Measurements from ENCODE around the gene PDE3A. TPM values are rescaled to one million over a fixed set of nuclear protein-coding genes. Genes with fewer than 3 reads are reported as not detected.

PDE3A gene
- total RNA-seq, 1 experiment from 2014 or later = 2.8 TPM

GRCh38 chr12:20424841-20425240 lies 56.5 kb downstream of the PDE3A start (continued):
- TF ChIP-seq PREB (CRISPR knock-in tag; IDR thresholded peaks at IDR 0.05; ENCODE audit: borderline replicate concordance) = no peak
- no peak for TF ChIP-seq CDX4 (CRISPR knock-in tag; IDR thresholded peaks at IDR 0.05; ENCODE audit: borderline replicate concordance)
- no peak for TF ChIP-seq ZNF317 (CRISPR knock-in tag; IDR thresholded peaks at IDR 0.05; ENCODE audit: borderline replicate concordance, low read depth)
- no peak for TF ChIP-seq TP53 (CRISPR knock-in tag; IDR thresholded peaks at IDR 0.05)
- no peak for TF ChIP-seq CBFB (CRISPR knock-in tag; IDR thresholded peaks at IDR 0.05; ENCODE audit: low read depth)

- Mint-ChIP-seq H3K27me3 (ENCODE audit: low read depth) (no peaks in the 10 kb centered on the region), H3K4me3 (no peak overlapping the region), H3K27ac (no peak overlapping the region), H3K36me3 (no peaks in the 10 kb centered on the region), H3K9me3 (no peaks in the 10 kb centered on the region), H3K4me1 (peaks cover 41% of the 10 kb centered on the region)
- TF ChIP-seq ZNF281 (CRISPR knock-in tag; IDR thresholded peaks at IDR 0.05) (no peak), SP1 (CRISPR knock-in tag; conservative IDR thresholded peaks at IDR 0.05) (no peak), HMGA2 (CRISPR knock-in tag; IDR thresholded peaks at IDR 0.05) (no peak), FOXK1 (CRISPR knock-in tag; IDR thresholded peaks at IDR 0.05) (no peak), JAZF1 (CRISPR knock-in tag; IDR thresholded peaks at IDR 0.05) (no peak), GABPB1 (CRISPR knock-in tag; IDR thresholded peaks at IDR 0.05) (no peak), ZNF219 (CRISPR knock-in tag; IDR thresholded peaks at IDR 0.05; ENCODE audit: borderline replicate concordance) (no peak), HMGXB4 (CRISPR knock-in tag; IDR thresholded peaks at IDR 0.05) (no peak), USF1 (CRISPR knock-in tag; IDR thresholded peaks at IDR 0.05) (no peak), MYBL2 (CRISPR knock-in tag; IDR thresholded peaks at IDR 0.05) (no peak), ZNF425 (CRISPR knock-in tag; conservative IDR thresholded peaks at IDR 0.05) (no peak), PRDM15 (CRISPR knock-in tag; IDR thresholded peaks at IDR 0.05) (no peak)
- ATAC-seq (no peak), DNase-seq (ENCODE audit: low spot score) (no peak)
- CTCF ChIA-PET = no interaction called here
- POLR2A ChIA-PET = no interaction called here
Observed at GRCh38 chr12:20426191-20426590, 57.9 kb downstream of the PDE3A start.
